NOMO-1 treated with dmso at 0.1 percent for 144 hours (cell line): ENCODE data around the gene RBBP8NL.

Source experiments
- DNase-seq: peaks from one replicate; lab custom pipeline; 2025; ENCODE audit not compliant: unreplicated experiment; lab: John Stamatoyannopoulos, UW

The RBBP8NL gene

GRCh38 chr20:62422636-62423325 lies 4.6 kb downstream of the RBBP8NL start:
- no peak for DNase-seq

- no peak for DNase-seq
Measured at GRCh38 chr20:62421716-62421990, 5.7 kb downstream of the RBBP8NL start.

GRCh38 chr20:62420846-62421715 lies 6.3 kb downstream of the RBBP8NL start:
- DNase-seq: no peak

GRCh38 chr20:62419759-62420158 lies 7.6 kb downstream of the RBBP8NL start:
- DNase-seq: no peak

- no peak for DNase-seq
Measured at GRCh38 chr20:62418709-62419487, 8.4 kb downstream of the RBBP8NL start.

GRCh38 chr20:62417981-62418708 lies 9.2 kb downstream of the RBBP8NL start:
- no peak for DNase-seq

- DNase-seq: no peak
Measured at GRCh38 chr20:62416651-62417637, 10.4 kb downstream of the RBBP8NL start.

- no peak for DNase-seq
Measured at GRCh38 chr20:62415354-62416111, 11.8 kb downstream of the RBBP8NL start.

- no peak for DNase-seq
Measured at GRCh38 chr20:62413896-62414481, 13.3 kb downstream of the RBBP8NL start.

- no peak for DNase-seq
Measured at GRCh38 chr20:62413025-62413570, 14.2 kb downstream of the RBBP8NL start.

- DNase-seq: no peak
Measured at GRCh38 chr20:62412194-62413024, 14.9 kb downstream of the RBBP8NL start.

- DNase-seq: no peak
Measured at GRCh38 chr20:62411479-62412193, 15.7 kb downstream of the RBBP8NL start.

GRCh38 chr20:62410746-62411478 lies 16.4 kb downstream of the RBBP8NL start:
- no peak for DNase-seq

- DNase-seq: no peak
Measured at GRCh38 chr20:62409931-62410745, 17.2 kb downstream of the RBBP8NL start.

GRCh38 chr20:62409086-62409853 lies 18.1 kb downstream of the RBBP8NL start:
- DNase-seq: no peak
